Aorta (tissue), 5 donors: ENCODE results near the gene FEM1C. TPM values are rescaled to one million over a fixed set of nuclear protein-coding genes. Genes with fewer than 3 reads are reported as not detected.

Experiments used
- ATAC-seq: fragments of 200-7000 bp; cut with Tn5 transposase; one replicate; pipeline ENCODE4 v1.9.1; 2022; ENCODE audit warnings: moderate library complexity; ENCODE audit not compliant: low FRiP score
- DNase-seq, 2 donors: peaks; one replicate each; pipeline ENCODE4 v3.0.0-alpha.2; 2020
- H3K27ac ChIP-seq, 2 donors: one replicate each; pipeline ENCODE4 v1.5.1; 2013; ENCODE audit warnings: low read length in 2 of 2, mild to moderate bottlenecking in 2 of 2, moderate library complexity in 2 of 2, control low read depth in 1 of 2, inconsistent platforms in 1 of 2, low read depth in 1 of 2
- H3K27me3 ChIP-seq, 2 donors: one replicate each; pipeline ENCODE4 v1.6.1; 2013; ENCODE audit warnings: control low read depth in 1 of 2, low read length in 1 of 2, mild to moderate bottlenecking in 1 of 2, moderate library complexity in 1 of 2; ENCODE audit not compliant: insufficient read depth in 2 of 2, control insufficient read depth in 1 of 2
- H3K36me3 ChIP-seq, 2 donors: one replicate each; pipeline ENCODE4 v1.6.1; 2013; ENCODE audit warnings: control low read depth in 1 of 2, low read length in 1 of 2, mild to moderate bottlenecking in 1 of 2; ENCODE audit not compliant: insufficient read depth in 2 of 2, control insufficient read depth in 1 of 2
- H3K4me1 ChIP-seq, 2 donors: one replicate each; pipeline ENCODE4 v1.6.1; 2013; ENCODE audit warnings: low read length in 2 of 2, control low read depth in 1 of 2, mild to moderate bottlenecking in 1 of 2, moderate library complexity in 1 of 2; ENCODE audit not compliant: insufficient read depth in 2 of 2, control insufficient read depth in 1 of 2
- H3K4me3 ChIP-seq, 2 donors: one replicate each; pipeline ENCODE4 v1.5.1; 2013; ENCODE audit warnings: low read length in 2 of 2, control low read depth in 1 of 2, mild to moderate bottlenecking in 1 of 2
- H3K9me3 ChIP-seq: one replicate; pipeline ENCODE4 v1.6.1; 2013; ENCODE audit warnings: mild to moderate bottlenecking, low read length; ENCODE audit not compliant: control insufficient read depth
- WGBS, 2 donors: extraction: QIAGEN DNeasy Blood & Tissue Kit; methylation state at CpG; one replicate each; pipeline ENCODE4 v1.1.7; 2013; 5-methylcytosine and 5-hydroxymethylcytosine counted together
- intact Hi-C, 2 donors: fragments of 100-400 bp; cut with DNase I; formaldehyde crosslinking; loops; one replicate each; pipeline versions ENCODE4 v1.14.2 to v1.15.0; 2022
- polyA plus RNA-seq, 2 donors: library from polyadenylated mRNA; stranded (reverse); fragments of 200-250 nt; gene quantifications; one replicate each; pipeline ENCODE4 v1.2.3, GENCODE V29; 2013
- total RNA-seq, 2 donors: library from RNA; stranded (reverse); fragmentation: NEBNext Ultra II Directional; extraction: Animal tissue kit (Norgen Biotek cat#: 25700); gene quantifications; one replicate each; pipeline ENCODE4 v1.2.1, GENCODE V29; 2021
- donor health status: healthy with polysubstance abuse.
- donor health status: Bipolar disorder and iron deficiency.
- donor health status: DM: no; HTN: no; CAD: no.
- donor health status: DM: no; HTN: no; CAD: no.
- donor health status: DM: yes; HTN: yes; CAD: no.

FEM1C gene
- total and polyA plus RNA-seq, 4 donors = 5.1 to 21.0 (median 13.0) TPM

DNA sequence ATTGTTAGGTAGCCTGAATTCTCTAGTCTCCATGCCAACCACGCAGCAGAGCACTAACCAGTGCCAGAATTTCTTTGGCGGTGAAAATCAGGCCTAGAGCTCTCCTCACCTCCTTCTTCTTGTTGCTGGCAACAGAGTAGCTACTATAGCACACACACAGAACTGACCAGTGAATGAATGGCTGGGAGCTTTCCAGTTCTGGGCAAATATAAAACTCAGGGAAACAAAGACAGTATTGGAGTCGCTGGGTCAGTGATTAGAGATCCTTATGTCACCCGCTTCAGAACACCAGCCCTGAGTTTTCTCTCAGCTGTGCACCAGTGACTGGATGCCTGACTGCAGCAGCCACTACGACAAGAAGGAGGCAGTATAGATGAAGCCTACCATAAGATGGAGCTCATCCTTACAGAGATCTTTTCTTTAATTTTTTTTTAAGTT, 26.9 kb upstream of the FEM1C start:
- H3K9me3 ChIP-seq = peaks cover under 1% of the 10 kb centered on the region
- DNase-seq (no peak), ATAC-seq (peak; percentile 64)
- intact Hi-C loops = loop anchor here (5.0 to 10.0 kb wide), 2 partner anchors 197 to 259 kb away; no protein-coding TSS in a partner anchor
- H3K27ac ChIP-seq = no peak overlapping the region
- 42 to 43% methylated on average over 5 of the region's 5 CpGs for WGBS, 2 donors
- peaks cover 0 to 1% of the 10 kb centered on the region in 2 donors for H3K4me1 ChIP-seq
- no peaks in the 10 kb centered on the region for H3K27me3 ChIP-seq
- H3K36me3 ChIP-seq = peaks cover 0 to 5% of the 10 kb centered on the region in 2 donors
- no peak overlapping the region for H3K4me3 ChIP-seq

DNA sequence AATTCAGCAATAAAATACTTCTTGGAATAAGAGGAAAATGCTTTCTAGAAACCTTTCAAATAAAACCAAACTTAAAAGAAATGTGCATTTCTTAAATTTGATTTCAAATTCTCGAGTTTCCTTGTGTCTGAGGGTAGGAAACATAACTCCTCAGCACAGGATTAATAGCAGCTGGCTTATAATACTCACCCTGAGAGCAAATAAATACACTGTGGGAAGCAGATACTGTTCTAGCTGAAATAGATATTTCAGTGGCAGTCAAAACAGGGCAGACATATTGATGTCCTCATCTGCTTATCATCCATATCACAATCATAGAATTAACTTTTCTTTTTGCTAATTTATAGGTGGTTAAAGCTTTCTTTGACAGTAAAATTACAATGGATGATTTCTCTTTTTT, 24.1 kb upstream of the FEM1C start:
- 69 to 90% methylated on average over 1 of the region's 1 CpG for WGBS, 2 donors
- Histone ChIP-seq H3K27ac (no peak overlapping the region), H3K4me1 (peaks cover 0 to 1% of the 10 kb centered on the region in 2 donors), H3K27me3 (no peaks in the 10 kb centered on the region), H3K36me3 (no peaks in the 10 kb centered on the region), H3K4me3 (no peak overlapping the region), H3K9me3 (no peaks in the 10 kb centered on the region)
- intact Hi-C loops = no loop called here
- ATAC-seq (no peak), DNase-seq (no peak)

DNA sequence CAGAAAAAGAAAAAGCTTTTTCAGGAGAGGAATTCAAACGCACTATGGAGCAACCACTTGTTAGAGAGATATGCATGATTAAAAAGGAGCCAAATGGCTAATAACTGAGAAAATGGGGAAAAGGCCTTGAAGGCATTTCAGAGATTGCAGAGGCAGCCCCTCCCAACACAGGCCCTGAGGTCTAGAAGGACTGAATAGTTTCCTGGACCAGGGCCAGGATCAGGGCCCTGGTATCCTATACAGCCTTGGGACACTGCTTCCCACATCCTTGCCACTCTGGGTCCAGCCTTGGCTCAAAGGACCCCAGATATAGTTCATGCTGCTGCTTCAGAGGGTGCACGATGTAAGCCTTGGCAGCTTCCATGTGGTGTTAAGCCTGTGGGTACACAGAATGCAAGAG, 20.7 kb upstream of the FEM1C start:
- intact Hi-C loops = no loop called here
- ATAC-seq (no peak), DNase-seq (no peak)
- H3K36me3 ChIP-seq = no peaks in the 10 kb centered on the region
- H3K4me3 ChIP-seq = no peak overlapping the region
- no peak overlapping the region for H3K27ac ChIP-seq
- no peaks in the 10 kb centered on the region for H3K4me1 ChIP-seq
- H3K27me3 ChIP-seq = peaks cover 0 to 2% of the 10 kb centered on the region in 2 donors
- H3K9me3 ChIP-seq = peaks cover 2% of the 10 kb centered on the region
- 58 to 59% methylated on average over 2 of the region's 2 CpGs for whole genome bisulfite sequencing, 2 donors

DNA sequence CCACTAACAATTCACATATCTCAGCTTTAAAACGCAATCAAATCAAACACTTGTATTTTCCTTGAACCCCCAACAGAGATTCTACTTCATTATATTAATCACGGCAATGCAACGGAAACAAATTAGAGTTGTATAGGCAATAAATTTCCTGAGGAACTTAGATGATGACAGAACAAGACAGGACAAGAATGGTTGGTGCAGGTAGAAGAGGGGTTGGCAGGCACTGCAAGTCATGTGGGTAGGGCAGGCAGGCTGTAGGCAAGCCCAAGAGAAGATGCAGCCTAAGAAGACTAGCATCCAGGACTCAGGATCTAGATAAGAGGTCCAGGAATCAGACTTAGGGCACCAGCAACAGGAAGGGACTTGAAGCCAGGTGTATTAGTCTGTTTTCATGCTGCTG, 16.6 kb upstream of the FEM1C start:
- Histone ChIP-seq H3K27me3 (peaks cover 0 to 2% of the 10 kb centered on the region in 2 donors), H3K36me3 (no peaks in the 10 kb centered on the region), H3K4me1 (no peaks in the 10 kb centered on the region), H3K9me3 (peaks cover 2% of the 10 kb centered on the region), H3K27ac (no peak overlapping the region), H3K4me3 (no peak overlapping the region)
- intact Hi-C loops = no loop called here
- ATAC-seq (no peak), DNase-seq (no peak)
- WGBS, 2 donors = 91% methylated on average over 3 of the region's 3 CpGs

DNA sequence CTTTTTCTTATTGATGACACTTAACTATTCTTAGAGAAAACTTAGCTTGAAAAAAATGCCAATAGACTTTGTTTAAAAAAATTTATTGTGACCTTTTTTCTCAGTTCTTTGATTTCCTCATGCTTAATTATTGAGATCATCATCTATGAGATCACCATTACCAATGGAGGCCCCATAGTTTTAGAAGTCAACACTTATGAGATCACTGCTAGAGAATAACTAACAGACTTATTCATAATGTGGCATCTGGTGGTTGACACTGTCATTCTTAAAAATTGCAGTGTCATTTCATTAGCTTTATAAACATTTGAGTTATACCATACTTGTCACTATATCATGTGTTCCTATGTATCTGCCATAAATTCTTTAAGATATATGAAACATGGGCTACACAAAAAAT, 14.9 kb upstream of the FEM1C start:
- no peaks in the 10 kb centered on the region for H3K4me1 ChIP-seq
- intact Hi-C loops = no loop called here
- no peaks in the 10 kb centered on the region for H3K36me3 ChIP-seq
- no peak overlapping the region for H3K27ac ChIP-seq
- H3K9me3 ChIP-seq = peaks cover 2% of the 10 kb centered on the region
- no peak for ATAC-seq
- H3K4me3 ChIP-seq = no peak overlapping the region
- no peak for DNase-seq
- H3K27me3 ChIP-seq = peaks cover 0 to 2% of the 10 kb centered on the region in 2 donors

DNA sequence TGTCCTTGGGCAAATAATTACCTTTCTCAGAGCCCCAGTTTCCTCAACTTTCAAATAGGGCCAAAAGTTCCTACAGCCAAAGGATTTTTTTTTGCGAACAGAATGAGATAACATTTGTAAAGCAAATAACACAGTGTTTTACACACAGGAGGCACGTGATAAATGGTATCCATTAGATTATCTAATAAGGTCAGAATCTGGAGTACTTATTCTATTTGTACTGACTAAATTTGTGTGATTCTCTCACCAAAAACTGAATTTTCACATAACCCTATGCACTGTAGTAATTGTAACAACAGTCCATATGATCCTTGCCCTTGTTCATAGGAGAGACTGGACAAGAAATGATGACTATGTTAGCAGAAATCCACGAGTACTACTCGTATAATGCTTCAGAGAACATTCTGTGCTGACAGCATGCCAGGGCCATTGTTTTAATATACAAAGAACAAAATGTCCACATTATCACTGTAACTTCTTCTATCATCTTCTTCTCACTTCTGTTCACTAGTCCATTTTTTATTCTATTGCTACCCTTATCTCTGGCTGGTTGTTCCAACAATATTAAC, 13.9 kb upstream of the FEM1C start:
- no peak overlapping the region for H3K4me3 ChIP-seq
- intact Hi-C loops = no loop called here
- 45 to 47% methylated on average over 4 of the region's 4 CpGs for WGBS, 2 donors
- H3K27me3 ChIP-seq = peaks cover 0 to 2% of the 10 kb centered on the region in 2 donors
- ATAC-seq (no peak), DNase-seq (no peak)
- H3K27ac ChIP-seq = no peak overlapping the region
- no peaks in the 10 kb centered on the region for H3K4me1 ChIP-seq
- peaks cover 2% of the 10 kb centered on the region for H3K9me3 ChIP-seq
- no peaks in the 10 kb centered on the region for H3K36me3 ChIP-seq

DNA sequence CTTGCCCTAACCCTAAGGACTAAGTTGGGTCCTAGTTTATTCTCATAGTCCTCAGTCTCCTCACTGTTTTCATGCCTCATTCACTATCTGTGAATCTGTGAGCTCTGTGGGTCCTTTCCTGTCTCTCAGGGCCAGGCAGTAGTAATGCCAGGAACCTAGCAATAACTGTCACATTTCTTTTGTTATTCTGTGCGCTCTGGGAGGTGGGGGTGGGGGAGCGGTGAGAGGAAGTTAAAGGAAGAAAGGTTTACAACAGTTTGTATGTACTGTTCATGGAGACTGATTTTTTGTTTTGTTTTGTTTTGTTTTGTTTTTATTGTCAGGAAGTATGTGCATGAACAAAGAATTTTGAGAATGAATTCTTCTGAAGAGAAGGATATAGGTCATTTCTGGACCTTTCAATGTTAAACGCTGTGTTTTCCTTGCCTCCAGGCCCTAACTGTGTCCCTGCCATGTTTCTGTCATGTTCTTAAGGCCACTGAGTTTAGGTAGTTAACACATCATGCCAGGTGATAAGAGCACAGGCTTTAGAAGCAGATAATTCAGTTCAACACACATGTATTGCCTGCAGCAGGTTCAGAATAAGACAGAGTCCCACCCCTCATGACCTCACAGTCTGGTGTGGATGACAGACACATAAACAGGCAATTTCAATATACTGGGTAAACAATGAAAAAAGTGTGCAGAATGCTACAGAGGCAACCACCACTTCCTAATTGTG, 13.3 kb upstream of the FEM1C start:
- no peak overlapping the region for H3K27ac ChIP-seq
- intact Hi-C loops = no loop called here
- no peak for ATAC-seq

DNA sequence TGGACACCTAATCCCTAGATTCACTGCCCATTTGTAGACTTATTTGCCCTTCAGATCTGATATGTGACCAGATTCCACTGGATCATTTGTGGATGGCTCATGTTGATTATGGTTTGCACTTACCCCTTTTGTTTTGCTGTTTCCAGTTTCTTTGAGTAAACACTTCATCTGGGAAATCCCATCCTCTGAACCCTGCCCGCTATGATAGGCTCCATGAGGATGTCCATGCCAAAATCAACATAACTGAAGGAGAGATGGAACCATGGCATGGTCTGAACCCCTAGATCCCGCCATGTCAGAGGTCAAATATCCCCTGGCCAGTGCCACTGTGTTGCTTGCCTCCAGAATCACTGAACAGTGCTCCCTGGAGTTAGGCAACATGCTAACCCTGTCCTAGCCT, 11.7 kb upstream of the FEM1C start:
- 93% methylated on average over 2 of the region's 2 CpGs for WGBS, 2 donors
- H3K27ac ChIP-seq = no peak overlapping the region
- H3K27me3 ChIP-seq = peaks cover 0 to 1% of the 10 kb centered on the region in 2 donors
- DNase-seq = no peak
- ATAC-seq = no peak
- no peaks in the 10 kb centered on the region for H3K36me3 ChIP-seq
- H3K9me3 ChIP-seq = peaks cover 1% of the 10 kb centered on the region
- intact Hi-C loops = no loop called here
- H3K4me1 ChIP-seq = no peaks in the 10 kb centered on the region
- no peak overlapping the region for H3K4me3 ChIP-seq

More for the DNA sequence above, 13.3 kb upstream of the FEM1C start:
- no peak for DNase-seq
- Histone ChIP-seq H3K27me3 (peaks cover 0 to 2% of the 10 kb centered on the region in 2 donors), H3K4me3 (no peak overlapping the region), H3K4me1 (no peaks in the 10 kb centered on the region), H3K36me3 (no peaks in the 10 kb centered on the region), H3K9me3 (peaks cover 2% of the 10 kb centered on the region)
- WGBS, 2 donors = 58 to 67% methylated on average over 3 of the region's 3 CpGs

DNA sequence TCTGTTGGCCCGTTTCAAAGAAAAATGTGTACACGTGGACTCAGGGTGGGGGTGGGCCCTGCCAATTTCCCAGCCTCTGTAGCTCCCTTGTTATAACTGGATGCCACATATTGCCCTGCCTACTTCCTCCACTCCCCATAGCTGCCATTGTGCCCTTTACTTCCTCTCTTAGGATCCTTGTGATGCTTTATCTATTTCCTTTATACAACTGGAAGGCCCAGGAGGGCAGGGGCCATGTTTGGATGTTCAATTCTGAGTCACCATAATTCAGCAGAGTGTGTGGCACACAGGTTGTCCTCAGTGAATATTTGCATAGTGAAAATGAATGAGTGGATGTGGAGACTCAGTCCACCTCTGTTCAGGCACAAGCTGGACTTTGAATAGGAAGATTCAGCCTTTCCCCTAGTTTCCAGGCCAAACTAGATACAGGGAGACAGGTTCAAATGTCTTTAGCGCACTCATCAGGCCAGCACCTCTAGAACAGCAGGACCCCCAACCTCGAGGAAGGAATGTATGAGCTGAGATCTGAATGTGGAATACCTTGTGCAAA, 10.6 kb upstream of the FEM1C start:
- Histone ChIP-seq H3K27me3 (no peaks in the 10 kb centered on the region), H3K9me3 (no peaks in the 10 kb centered on the region), H3K4me3 (no peak overlapping the region), H3K27ac (no peak overlapping the region), H3K4me1 (no peaks in the 10 kb centered on the region), H3K36me3 (no peaks in the 10 kb centered on the region)
- DNase-seq (no peak), ATAC-seq (no peak)
- 88 to 92% methylated on average over 4 of the region's 4 CpGs for WGBS, 2 donors
- intact Hi-C loops = no loop called here
